ENCODE results near the gene ADGRV1. TPM values are rescaled to one million over a fixed set of nuclear protein-coding genes. Genes with fewer than 3 reads are reported as not detected.
A peak's percentile ranks its signal among the peaks of the same experiment; 100 is the strongest.

The ADGRV1 gene
- polyA plus RNA-seq, 4 donors, result 2.6 to 2.9 (median 2.7) TPM; not detected in 1

GRCh38 chr5:90554358-90555006, 4.1 kb upstream of the ADGRV1 start:
- no peak overlapping the region for H3K4me3 ChIP-seq (ENCODE audit: low read depth in 1 of 3, low read length in 3 of 3)
- WGBS, 3 donors, result 82 to 88% (median 83%) methylated on average over 4 of the region's 4 CpGs
- no peaks in the 10 kb centered on the region for H3K4me1 ChIP-seq (ENCODE audit: control insufficient read depth in 3 of 3, insufficient read depth in 2 of 3, low read depth in 1 of 3, low read length in 2 of 3)
- no peak overlapping the region for H3K27ac ChIP-seq (ENCODE audit: low read depth in 1 of 3, low read length in 2 of 3)
- DNase-seq, result no peak
- H3K9me3 ChIP-seq (ENCODE audit: control insufficient read depth in 2 of 2, insufficient read depth in 1 of 2, low read depth in 1 of 2, low read length in 1 of 2), result no peaks in the 10 kb centered on the region
- no peaks in the 10 kb centered on the region for H3K36me3 ChIP-seq (ENCODE audit: control insufficient read depth in 3 of 3, insufficient read depth in 2 of 3, low read depth in 1 of 3, low read length in 3 of 3)
- FAIRE-seq, result no peak
- H3K27me3 ChIP-seq (ENCODE audit: control insufficient read depth in 3 of 3, insufficient read depth in 3 of 3, low read length in 3 of 3), result peaks cover 4 to 13% (median 7%) of the 10 kb centered on the region in 3 donors

DNA sequence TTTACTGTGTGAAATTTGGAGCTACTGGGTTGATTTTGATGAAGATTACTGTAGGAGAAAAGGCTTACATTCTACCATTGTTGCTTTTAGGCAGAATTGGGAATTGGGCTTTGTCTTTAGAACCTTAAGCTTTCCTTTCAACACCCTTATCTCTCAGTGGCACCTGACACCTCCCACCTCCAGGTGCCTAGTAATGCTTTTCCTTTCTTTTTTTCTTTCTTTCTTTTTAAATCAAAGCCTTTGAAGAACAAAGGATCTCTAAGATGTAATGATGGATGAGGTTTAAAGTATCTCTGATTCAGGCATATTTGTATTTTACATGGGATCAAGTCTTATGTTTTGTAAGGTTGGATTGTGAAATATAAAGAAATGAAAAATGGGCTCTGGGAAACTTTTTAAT, 2.9 kb upstream of the ADGRV1 start:
- Histone ChIP-seq H3K9me3 (ENCODE audit: control insufficient read depth in 2 of 2, insufficient read depth in 1 of 2, low read depth in 1 of 2, low read length in 1 of 2) (no peaks in the 10 kb centered on the region), H3K27me3 (ENCODE audit: control insufficient read depth in 3 of 3, insufficient read depth in 3 of 3, low read length in 3 of 3) (peaks cover 4 to 13% (median 7%) of the 10 kb centered on the region in 3 donors), H3K36me3 (ENCODE audit: control insufficient read depth in 3 of 3, insufficient read depth in 2 of 3, low read depth in 1 of 3, low read length in 3 of 3) (no peaks in the 10 kb centered on the region), H3K4me1 (ENCODE audit: control insufficient read depth in 3 of 3, insufficient read depth in 2 of 3, low read depth in 1 of 3, low read length in 2 of 3) (no peaks in the 10 kb centered on the region), H3K4me3 (ENCODE audit: low read depth in 1 of 3, low read length in 3 of 3) (no peak overlapping the region), H3K27ac (ENCODE audit: low read depth in 1 of 3, low read length in 2 of 3) (no peak overlapping the region)
- DNase-seq (no peak), FAIRE-seq (no peak)

DNA sequence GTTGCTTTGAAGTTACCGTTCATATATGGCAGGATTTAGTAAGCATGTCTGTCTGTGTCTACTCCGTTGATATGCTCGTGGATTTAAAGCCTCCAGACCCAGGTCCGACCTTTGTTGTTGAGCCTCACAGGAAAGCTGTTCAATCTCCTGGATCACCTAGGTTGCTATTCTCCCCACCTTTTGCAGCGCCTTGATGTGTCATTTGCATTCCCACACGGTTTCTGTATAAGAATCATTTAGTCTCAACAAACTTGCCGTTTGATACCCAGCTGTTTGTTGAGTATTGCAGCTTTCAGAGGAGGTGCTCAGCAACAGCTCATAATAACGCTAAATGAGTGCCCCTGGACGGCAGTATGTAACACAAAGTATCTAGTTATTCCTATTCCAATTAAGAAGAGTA, 1.2 kb upstream of the ADGRV1 start:
- H3K4me1 ChIP-seq (ENCODE audit: control insufficient read depth in 3 of 3, insufficient read depth in 2 of 3, low read depth in 1 of 3, low read length in 2 of 3), result no peaks in the 10 kb centered on the region
- H3K36me3 ChIP-seq (ENCODE audit: control insufficient read depth in 3 of 3, insufficient read depth in 2 of 3, low read depth in 1 of 3, low read length in 3 of 3), result no peaks in the 10 kb centered on the region
- 5 to 15% (median 10%) methylated on average over 9 of the region's 9 CpGs for WGBS, 3 donors
- peaks cover 4 to 10% (median 7%) of the 10 kb centered on the region in 3 donors for H3K27me3 ChIP-seq (ENCODE audit: control insufficient read depth in 3 of 3, insufficient read depth in 3 of 3, low read length in 3 of 3)
- no peak overlapping the region for H3K27ac ChIP-seq (ENCODE audit: low read depth in 1 of 3, low read length in 2 of 3)
- H3K4me3 ChIP-seq (ENCODE audit: low read depth in 1 of 3, low read length in 3 of 3), result no peak overlapping the region
- DNase-seq, result peak; percentile 4 to 16
- no peak for FAIRE-seq
- H3K9me3 ChIP-seq (ENCODE audit: control insufficient read depth in 2 of 2, insufficient read depth in 1 of 2, low read depth in 1 of 2, low read length in 1 of 2), result no peaks in the 10 kb centered on the region

DNA sequence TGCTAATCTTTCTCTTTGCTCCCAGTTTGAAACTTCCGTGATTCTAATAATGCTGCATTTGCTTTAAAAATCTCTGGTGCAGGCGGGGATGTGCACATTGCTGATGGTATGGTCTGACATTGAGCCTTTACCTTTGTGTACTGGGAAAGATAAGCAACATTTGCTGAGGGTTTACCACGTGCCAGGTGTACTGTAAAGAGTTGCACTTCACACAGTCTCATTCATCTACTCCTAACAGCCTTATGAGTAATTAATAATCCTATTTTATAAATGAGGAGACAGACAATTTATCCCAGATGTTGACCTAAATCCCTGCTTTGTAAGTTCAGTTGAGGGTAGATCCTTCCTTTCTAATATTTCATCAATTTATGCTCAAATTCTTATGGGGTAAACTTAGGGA, 726 bp upstream of the ADGRV1 start:
- H3K4me3 ChIP-seq (ENCODE audit: low read depth in 1 of 3, low read length in 3 of 3), result peak overlapping the region in 1 of 3 donors; percentile 58
- H3K27me3 ChIP-seq (ENCODE audit: control insufficient read depth in 3 of 3, insufficient read depth in 3 of 3, low read length in 3 of 3), result peaks cover 4 to 9% (median 7%) of the 10 kb centered on the region in 3 donors
- FAIRE-seq, result no peak
- no peaks in the 10 kb centered on the region for H3K36me3 ChIP-seq (ENCODE audit: control insufficient read depth in 3 of 3, insufficient read depth in 2 of 3, low read depth in 1 of 3, low read length in 3 of 3)
- H3K9me3 ChIP-seq (ENCODE audit: control insufficient read depth in 2 of 2, insufficient read depth in 1 of 2, low read depth in 1 of 2, low read length in 1 of 2), result no peaks in the 10 kb centered on the region
- no peak overlapping the region for H3K27ac ChIP-seq (ENCODE audit: low read depth in 1 of 3, low read length in 2 of 3)
- peak; percentile 19 to 35 for DNase-seq
- H3K4me1 ChIP-seq (ENCODE audit: control insufficient read depth in 3 of 3, insufficient read depth in 2 of 3, low read depth in 1 of 3, low read length in 2 of 3), result no peaks in the 10 kb centered on the region
- 0 to 13% (median 7%) methylated on average over 3 of the region's 3 CpGs for WGBS, 3 donors

GRCh38 chr5:90560771-90561170, 2.2 kb downstream of the ADGRV1 start:
- WGBS, 3 donors, result 49 to 71% (median 59%) methylated on average over 2 of the region's 2 CpGs
- DNase-seq (no peak), FAIRE-seq (no peak)
- Histone ChIP-seq H3K9me3 (ENCODE audit: control insufficient read depth in 2 of 2, insufficient read depth in 1 of 2, low read depth in 1 of 2, low read length in 1 of 2) (no peaks in the 10 kb centered on the region), H3K27me3 (ENCODE audit: control insufficient read depth in 3 of 3, insufficient read depth in 3 of 3, low read length in 3 of 3) (peaks cover 4 to 7% (median 6%) of the 10 kb centered on the region in 3 donors), H3K4me1 (ENCODE audit: control insufficient read depth in 3 of 3, insufficient read depth in 2 of 3, low read depth in 1 of 3, low read length in 2 of 3) (no peaks in the 10 kb centered on the region), H3K36me3 (ENCODE audit: control insufficient read depth in 3 of 3, insufficient read depth in 2 of 3, low read depth in 1 of 3, low read length in 3 of 3) (no peaks in the 10 kb centered on the region), H3K27ac (ENCODE audit: low read depth in 1 of 3, low read length in 2 of 3) (no peak overlapping the region), H3K4me3 (ENCODE audit: low read depth in 1 of 3, low read length in 3 of 3) (no peak overlapping the region)

- DNase-seq (no peak), FAIRE-seq (no peak)
- no peaks in the 10 kb centered on the region for H3K4me1 ChIP-seq (ENCODE audit: control insufficient read depth in 3 of 3, insufficient read depth in 2 of 3, low read depth in 1 of 3, low read length in 2 of 3)
- no peak overlapping the region for H3K4me3 ChIP-seq (ENCODE audit: low read depth in 1 of 3, low read length in 3 of 3)
- H3K27ac ChIP-seq (ENCODE audit: low read depth in 1 of 3, low read length in 2 of 3), result no peak overlapping the region
- peaks cover 4 to 7% (median 6%) of the 10 kb centered on the region in 3 donors for H3K27me3 ChIP-seq (ENCODE audit: control insufficient read depth in 3 of 3, insufficient read depth in 3 of 3, low read length in 3 of 3)
- WGBS, 3 donors, result 68 to 83% (median 82%) methylated on average over 1 of the region's 1 CpG
- H3K36me3 ChIP-seq (ENCODE audit: control insufficient read depth in 3 of 3, insufficient read depth in 2 of 3, low read depth in 1 of 3, low read length in 3 of 3), result no peaks in the 10 kb centered on the region
- no peaks in the 10 kb centered on the region for H3K9me3 ChIP-seq (ENCODE audit: control insufficient read depth in 2 of 2, insufficient read depth in 1 of 2, low read depth in 1 of 2, low read length in 1 of 2)
These were observed 3.2 kb downstream of the ADGRV1 start for GRCh38 chr5:90561766-90562165.

- no peak for DNase-seq
These were observed 3.7 kb downstream of the ADGRV1 start for GRCh38 chr5:90562341-90562740.

GRCh38 chr5:90563108-90563507, 4.5 kb downstream of the ADGRV1 start:
- H3K4me3 ChIP-seq (ENCODE audit: low read depth in 1 of 3, low read length in 3 of 3), result no peak overlapping the region
- peaks cover 3 to 4% (median 3%) of the 10 kb centered on the region in 3 donors for H3K27me3 ChIP-seq (ENCODE audit: control insufficient read depth in 3 of 3, insufficient read depth in 3 of 3, low read length in 3 of 3)
- H3K4me1 ChIP-seq (ENCODE audit: control insufficient read depth in 3 of 3, insufficient read depth in 2 of 3, low read depth in 1 of 3, low read length in 2 of 3), result no peaks in the 10 kb centered on the region
- WGBS, 3 donors, result 44 to 51% (median 48%) methylated on average over 1 of the region's 1 CpG
- no peak for DNase-seq
- no peak overlapping the region for H3K27ac ChIP-seq (ENCODE audit: low read depth in 1 of 3, low read length in 2 of 3)
- FAIRE-seq, result no peak
- H3K9me3 ChIP-seq (ENCODE audit: control insufficient read depth in 2 of 2, insufficient read depth in 1 of 2, low read depth in 1 of 2, low read length in 1 of 2), result no peaks in the 10 kb centered on the region
- no peaks in the 10 kb centered on the region for H3K36me3 ChIP-seq (ENCODE audit: control insufficient read depth in 3 of 3, insufficient read depth in 2 of 3, low read depth in 1 of 3, low read length in 3 of 3)

More at GRCh38 chr5:90562341-90562740, 3.7 kb downstream of the ADGRV1 start:
- Histone ChIP-seq H3K27me3 (ENCODE audit: control insufficient read depth in 3 of 3, insufficient read depth in 3 of 3, low read length in 3 of 3) (peaks cover 4 to 5% (median 5%) of the 10 kb centered on the region in 3 donors), H3K4me3 (ENCODE audit: low read depth in 1 of 3, low read length in 3 of 3) (no peak overlapping the region), H3K4me1 (ENCODE audit: control insufficient read depth in 3 of 3, insufficient read depth in 2 of 3, low read depth in 1 of 3, low read length in 2 of 3) (no peaks in the 10 kb centered on the region), H3K9me3 (ENCODE audit: control insufficient read depth in 2 of 2, insufficient read depth in 1 of 2, low read depth in 1 of 2, low read length in 1 of 2) (no peaks in the 10 kb centered on the region), H3K27ac (ENCODE audit: low read depth in 1 of 3, low read length in 2 of 3) (no peak overlapping the region), H3K36me3 (ENCODE audit: control insufficient read depth in 3 of 3, insufficient read depth in 2 of 3, low read depth in 1 of 3, low read length in 3 of 3) (no peaks in the 10 kb centered on the region)
- WGBS, 3 donors, result 63 to 73% (median 70%) methylated on average over 5 of the region's 5 CpGs
- FAIRE-seq, result no peak

GRCh38 chr5:90565491-90565890, 6.9 kb downstream of the ADGRV1 start:
- no peak overlapping the region for H3K27ac ChIP-seq (ENCODE audit: low read depth in 1 of 3, low read length in 2 of 3)
- no peaks in the 10 kb centered on the region for H3K36me3 ChIP-seq (ENCODE audit: control insufficient read depth in 3 of 3, insufficient read depth in 2 of 3, low read depth in 1 of 3, low read length in 3 of 3)
- H3K9me3 ChIP-seq (ENCODE audit: control insufficient read depth in 2 of 2, insufficient read depth in 1 of 2, low read depth in 1 of 2, low read length in 1 of 2), result no peaks in the 10 kb centered on the region
- DNase-seq (no peak), FAIRE-seq (no peak)
- H3K4me1 ChIP-seq (ENCODE audit: control insufficient read depth in 3 of 3, insufficient read depth in 2 of 3, low read depth in 1 of 3, low read length in 2 of 3), result no peaks in the 10 kb centered on the region
- no peaks in the 10 kb centered on the region for H3K27me3 ChIP-seq (ENCODE audit: control insufficient read depth in 3 of 3, insufficient read depth in 3 of 3, low read length in 3 of 3)
- WGBS, 3 donors, result 79 to 91% (median 79%) methylated on average over 3 of the region's 3 CpGs
- H3K4me3 ChIP-seq (ENCODE audit: low read depth in 1 of 3, low read length in 3 of 3), result no peak overlapping the region
